Adrenal gland (tissue), 5 donors: Measurements from ENCODE around the gene C8A.

ENCODE experiments used
- POLR2A ChIP-seq, 2 donors: fragments of 450-650 bp; IDR thresholded peaks; one replicate each; pipeline ENCODE4 v1.6.1; 2017; ENCODE audit warnings: antibody characterized with exemption in 2 of 2, mild to moderate bottlenecking in 2 of 2, moderate library complexity in 1 of 2
- TF ChIP-seq, protein P1 (sequence below), 6 experiments: fragments of 450-650 bp in 4 of 6; fragments of 200-600 bp in 2 of 6; sonication (generic) in 1 of 6; IDR thresholded peaks; 1 replicate in 5 of 6; 2 replicates in 1 of 6; pipeline versions ENCODE4 v1.5.1 to v1.8.0; 2016 to 2021; ENCODE audit warnings: antibody characterized with exemption in 6 of 6, mild to moderate bottlenecking in 2 of 6, moderate library complexity in 1 of 6
- donor health status: DM: no; HTN: no; CAD: no.

DNA sequence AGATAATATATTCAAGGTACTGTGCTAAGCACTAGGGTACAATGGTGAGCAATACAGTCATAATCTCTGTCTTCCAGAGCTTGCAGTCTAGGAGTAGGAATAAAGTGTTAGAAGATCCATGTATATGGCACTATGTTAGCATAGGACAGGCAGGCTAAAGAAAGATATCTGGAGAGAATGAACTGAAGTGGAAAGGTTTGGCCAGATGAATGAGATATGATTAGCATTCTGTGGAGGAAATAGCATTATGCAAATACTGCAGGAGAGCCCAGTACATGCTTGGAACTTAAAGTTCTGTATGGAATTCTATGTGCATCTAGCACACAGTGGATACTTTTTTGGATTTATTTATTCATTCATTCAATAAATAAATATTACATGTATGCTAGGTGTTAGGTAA is 4.7 kb downstream of the C8A start:
- TF ChIP-seq, protein P1, sequence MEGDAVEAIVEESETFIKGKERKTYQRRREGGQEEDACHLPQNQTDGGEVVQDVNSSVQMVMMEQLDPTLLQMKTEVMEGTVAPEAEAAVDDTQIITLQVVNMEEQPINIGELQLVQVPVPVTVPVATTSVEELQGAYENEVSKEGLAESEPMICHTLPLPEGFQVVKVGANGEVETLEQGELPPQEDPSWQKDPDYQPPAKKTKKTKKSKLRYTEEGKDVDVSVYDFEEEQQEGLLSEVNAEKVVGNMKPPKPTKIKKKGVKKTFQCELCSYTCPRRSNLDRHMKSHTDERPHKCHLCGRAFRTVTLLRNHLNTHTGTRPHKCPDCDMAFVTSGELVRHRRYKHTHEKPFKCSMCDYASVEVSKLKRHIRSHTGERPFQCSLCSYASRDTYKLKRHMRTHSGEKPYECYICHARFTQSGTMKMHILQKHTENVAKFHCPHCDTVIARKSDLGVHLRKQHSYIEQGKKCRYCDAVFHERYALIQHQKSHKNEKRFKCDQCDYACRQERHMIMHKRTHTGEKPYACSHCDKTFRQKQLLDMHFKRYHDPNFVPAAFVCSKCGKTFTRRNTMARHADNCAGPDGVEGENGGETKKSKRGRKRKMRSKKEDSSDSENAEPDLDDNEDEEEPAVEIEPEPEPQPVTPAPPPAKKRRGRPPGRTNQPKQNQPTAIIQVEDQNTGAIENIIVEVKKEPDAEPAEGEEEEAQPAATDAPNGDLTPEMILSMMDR (IDR thresholded peaks at IDR 0.05) = no peak
- no peak for TF ChIP-seq POLR2A (IDR thresholded peaks at IDR 0.05)
